A549 (cell line): Measurements from ENCODE around the gene TTC1.

ENCODE experiments used
- CTCF ChIP-seq: fragments of >200 bp; sonication (Bioruptor Twin); formaldehyde crosslinking; IDR thresholded peaks from 3 replicates; pipeline ENCODE4 v1.5.1; 2016
- POLR2A ChIP-seq: IDR thresholded peaks from 2 replicates; pipeline ENCODE4 v1.6.1; 2012; ENCODE audit warnings: mild to moderate bottlenecking, low read length
- REST ChIP-seq: fragments of 200-600 bp; sonication (generic); IDR thresholded peaks from 2 replicates; pipeline ENCODE4 v1.6.1; 2016; ENCODE audit warnings: antibody characterized with exemption, mild to moderate bottlenecking, moderate library complexity

- TF ChIP-seq REST = no peak
- no peak for TF ChIP-seq CTCF
- no peak for TF ChIP-seq POLR2A
Observed at GRCh38 chr5:160029540-160030139, 20.7 kb downstream of the TTC1 start.
